CD4-positive, CD25-positive, alpha-beta regulatory T cell (primary cell): ENCODE data around the gene CFAP100. TPM values are rescaled to one million over a fixed set of nuclear protein-coding genes. Genes with fewer than 3 reads are reported as not detected.
A peak's percentile ranks its signal among the peaks of the same experiment; 100 is the strongest.

ENCODE experiments used
- ATAC-seq, 2 donors: fragments of 150-1000 bp; cut with Tn5 transposase; one replicate each; pipeline ENCODE4 v1.10.0; 2021; ENCODE audit warnings: low read depth in 2 of 2, moderate number of reproducible peaks in 2 of 2, moderate library complexity in 1 of 2
- DNase-seq, 3 donors: peaks; one replicate each; pipeline versions ENCODE4 v3.0.0 to v3.0.0-alpha.2; 2012 to 2022; ENCODE audit warnings: mixed read lengths in 1 of 3
- H3K27ac ChIP-seq: one replicate; pipeline ENCODE4 v1.7.0; 2013; ENCODE audit warnings: mild to moderate bottlenecking, low read length; ENCODE audit not compliant: insufficient read depth, poor library complexity, severe bottlenecking
- H3K27me3 ChIP-seq: one replicate; pipeline ENCODE4 v1.7.0; 2013; ENCODE audit warnings: low read length; ENCODE audit not compliant: control insufficient read depth, insufficient read depth
- H3K36me3 ChIP-seq: one replicate; pipeline ENCODE4 v1.7.0; 2013; ENCODE audit warnings: mild to moderate bottlenecking, low read length, moderate library complexity; ENCODE audit not compliant: control insufficient read depth, insufficient read depth
- H3K4me1 ChIP-seq: 2 replicates; pipeline ENCODE4 v1.7.0; 2013; ENCODE audit warnings: mild to moderate bottlenecking, low read length; ENCODE audit not compliant: insufficient read depth, control insufficient read depth, poor library complexity, severe bottlenecking
- H3K4me3 ChIP-seq: one replicate; pipeline ENCODE4 v1.7.0; 2013; ENCODE audit warnings: low read depth, mild to moderate bottlenecking, low read length, moderate library complexity
- H3K9me3 ChIP-seq, 2 experiments: 1 replicate in 1 of 2; 2 replicates in 1 of 2; pipeline ENCODE4 v1.7.0; 2013; ENCODE audit warnings: low read length in 2 of 2, mild to moderate bottlenecking in 1 of 2, moderate library complexity in 1 of 2; ENCODE audit not compliant: control insufficient read depth in 2 of 2
- H3K27ac Mint-ChIP-seq, 3 donors: one replicate each; pipeline ENCODE4 v1.8.0; 2020 to 2022; ENCODE audit warnings: mild to moderate bottlenecking in 3 of 3, mixed read lengths in 3 of 3, moderate library complexity in 2 of 3
- H3K27me3 Mint-ChIP-seq: one replicate; pipeline ENCODE4 v1.8.0; 2022; ENCODE audit warnings: mild to moderate bottlenecking, mixed read lengths
- H3K36me3 Mint-ChIP-seq: one replicate; pipeline ENCODE4 v1.8.0; 2020; ENCODE audit warnings: mixed read lengths
- H3K4me1 Mint-ChIP-seq, 4 donors: one replicate each; pipeline ENCODE4 v1.8.0; 2020 to 2022; ENCODE audit warnings: mixed read lengths in 4 of 4, mild to moderate bottlenecking in 1 of 4
- H3K4me3 Mint-ChIP-seq, 4 donors: one replicate each; pipeline ENCODE4 v1.8.0; 2020 to 2022; ENCODE audit warnings: mild to moderate bottlenecking in 4 of 4, mixed read lengths in 4 of 4, moderate library complexity in 3 of 4
- H3K9me3 Mint-ChIP-seq, 7 donors: one replicate each; pipeline ENCODE4 v1.8.0; 2020 to 2022; ENCODE audit warnings: mixed read lengths in 7 of 7, mild to moderate bottlenecking in 3 of 7, moderate library complexity in 2 of 7
- polyA plus RNA-seq, 4 donors: library from polyadenylated mRNA; unstranded; fragments of 300-500 nt; fragmentation: Illumina TruSeq; gene quantifications; one replicate each; pipeline ENCODE4 v1.2.3, GENCODE V29; 2021
- total RNA-seq: library from RNA; stranded (reverse); gene quantifications from one replicate; pipeline ENCODE4 v1.2.3, GENCODE V29; 2022

The CFAP100 gene
- total and polyA plus RNA-seq, 5 donors from 2014 or later = not detected

DNA sequence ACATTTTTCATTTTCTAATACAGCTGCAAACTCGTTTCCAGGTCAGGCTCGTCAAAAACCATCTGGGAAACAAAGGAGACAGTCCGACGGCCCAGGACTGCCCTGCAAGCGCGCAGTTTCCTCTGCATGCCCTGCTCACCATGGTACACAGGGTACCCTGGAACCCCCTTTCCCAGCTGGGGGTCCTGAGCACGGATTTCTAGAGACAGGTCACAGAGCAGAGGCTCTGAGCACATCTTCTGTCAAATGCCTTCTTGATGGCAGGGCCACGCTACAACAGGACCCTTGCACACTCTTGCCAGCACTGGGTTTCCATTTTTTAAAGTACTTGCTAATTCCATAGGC is 72.9 kb downstream of the CFAP100 start:
- DNase-seq (no peak), ATAC-seq (no peak)
- no peak overlapping the region for H3K27ac ChIP-seq
- Mint-ChIP-seq H3K27me3 (no peaks in the 10 kb centered on the region), H3K4me1 (peaks cover 11 to 52% (median 41%) of the 10 kb centered on the region in 4 donors), H3K9me3 (no peaks in the 10 kb centered on the region), H3K4me3 (no peak overlapping the region), H3K27ac (no peak overlapping the region), H3K36me3 (peaks cover 63% of the 10 kb centered on the region)
- no peaks in the 10 kb centered on the region for H3K27me3 ChIP-seq
- peaks cover 90% of the 10 kb centered on the region for H3K36me3 ChIP-seq
- H3K9me3 ChIP-seq = no peaks in the 10 kb centered on the region
- peaks cover 10% of the 10 kb centered on the region for H3K4me1 ChIP-seq
- no peak overlapping the region for H3K4me3 ChIP-seq

DNA sequence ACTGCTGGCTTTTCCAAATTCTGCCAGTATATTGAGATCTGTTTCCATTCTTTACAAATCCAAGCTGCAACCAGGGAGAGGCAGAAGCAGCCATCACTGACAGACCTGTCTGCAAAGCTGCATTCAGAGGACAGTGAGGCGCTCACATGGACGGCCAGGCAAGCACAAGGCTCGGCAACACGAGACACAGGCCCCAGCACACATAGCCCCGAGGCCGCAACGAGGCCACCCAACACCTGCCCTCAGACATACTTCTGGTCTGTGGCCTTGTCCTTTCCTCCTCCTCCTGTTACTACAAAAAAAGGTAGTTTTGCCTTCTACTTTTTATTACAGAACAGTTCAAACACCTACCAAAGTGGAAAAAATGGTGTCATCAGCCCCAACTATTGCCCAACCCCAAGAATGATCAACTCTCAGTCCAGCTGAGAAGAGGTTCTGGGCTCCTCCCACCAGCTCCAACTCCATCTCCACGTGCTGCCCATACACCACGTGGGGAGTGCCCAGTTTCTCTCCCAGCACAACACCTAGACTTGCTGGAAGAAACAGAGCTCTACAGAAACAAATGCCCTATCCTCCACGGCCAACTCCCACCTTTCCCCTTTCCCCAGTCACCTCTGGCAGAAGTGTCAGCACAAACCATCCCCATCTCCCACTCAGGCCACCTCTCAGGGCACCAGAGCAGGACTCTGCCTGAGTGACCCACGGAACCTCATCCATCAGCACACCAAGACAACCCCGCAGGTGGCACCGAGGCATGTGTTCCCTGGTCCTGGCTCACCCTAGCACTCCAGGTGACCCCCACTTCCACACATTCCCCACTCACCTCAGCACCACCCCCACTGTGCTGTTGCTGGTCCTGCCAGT is 73.6 kb downstream of the CFAP100 start:
- H3K4me1 Mint-ChIP-seq = peaks cover 18 to 59% (median 48%) of the 10 kb centered on the region in 4 donors

DNA sequence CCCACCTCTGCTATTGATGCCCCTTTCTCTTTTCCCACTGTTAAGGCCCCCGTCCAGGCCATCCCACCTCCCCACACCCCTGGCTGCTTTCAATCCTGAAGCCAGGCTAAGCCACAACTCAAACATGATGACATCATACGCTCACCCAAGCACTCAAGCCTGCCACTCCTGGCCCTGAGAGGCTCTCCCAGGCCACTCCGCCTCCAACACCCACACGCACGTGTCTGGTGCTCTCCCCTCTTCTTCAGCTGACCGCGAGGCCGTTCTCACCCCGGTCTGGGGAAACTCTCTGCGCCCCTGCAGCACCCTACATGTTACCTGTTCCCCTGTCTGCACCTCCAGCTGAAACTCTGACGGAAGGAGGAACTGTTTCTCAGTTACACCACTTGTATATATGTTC is 74.8 kb downstream of the CFAP100 start:
- no peaks in the 10 kb centered on the region for H3K27me3 ChIP-seq
- ATAC-seq (no peak), DNase-seq (no peak)
- no peaks in the 10 kb centered on the region for H3K9me3 Mint-ChIP-seq
- H3K27me3 Mint-ChIP-seq = no peaks in the 10 kb centered on the region
- peak overlapping the region in 2 of 3 donors; percentile 80 to 94 for H3K27ac Mint-ChIP-seq
- no peaks in the 10 kb centered on the region for H3K9me3 ChIP-seq
- no peak overlapping the region for H3K27ac ChIP-seq
- peaks cover 29% of the 10 kb centered on the region for H3K4me1 ChIP-seq
- no peak overlapping the region for H3K4me3 ChIP-seq
- H3K36me3 ChIP-seq = peaks cover 75% of the 10 kb centered on the region
- H3K4me3 Mint-ChIP-seq = peak overlapping the region in 1 of 4 donors; percentile 43
- peaks cover 21 to 68% (median 56%) of the 10 kb centered on the region in 4 donors for H3K4me1 Mint-ChIP-seq
- peaks cover 66% of the 10 kb centered on the region for H3K36me3 Mint-ChIP-seq

More for the DNA sequence above, 73.6 kb downstream of the CFAP100 start:
- H3K9me3 ChIP-seq = no peaks in the 10 kb centered on the region
- no peak overlapping the region for H3K4me3 ChIP-seq
- Mint-ChIP-seq H3K4me3 (peak overlapping the region in 2 of 4 donors; percentile 32 to 49), H3K36me3 (peaks cover 68% of the 10 kb centered on the region), H3K27me3 (no peaks in the 10 kb centered on the region), H3K27ac (peak overlapping the region in 2 of 3 donors; percentile 42 to 60), H3K9me3 (no peaks in the 10 kb centered on the region)
- no peak for DNase-seq
- H3K4me1 ChIP-seq = peaks cover 16% of the 10 kb centered on the region
- no peak for ATAC-seq
- H3K36me3 ChIP-seq = peaks cover 84% of the 10 kb centered on the region
- no peak overlapping the region for H3K27ac ChIP-seq
- H3K27me3 ChIP-seq = no peaks in the 10 kb centered on the region

DNA sequence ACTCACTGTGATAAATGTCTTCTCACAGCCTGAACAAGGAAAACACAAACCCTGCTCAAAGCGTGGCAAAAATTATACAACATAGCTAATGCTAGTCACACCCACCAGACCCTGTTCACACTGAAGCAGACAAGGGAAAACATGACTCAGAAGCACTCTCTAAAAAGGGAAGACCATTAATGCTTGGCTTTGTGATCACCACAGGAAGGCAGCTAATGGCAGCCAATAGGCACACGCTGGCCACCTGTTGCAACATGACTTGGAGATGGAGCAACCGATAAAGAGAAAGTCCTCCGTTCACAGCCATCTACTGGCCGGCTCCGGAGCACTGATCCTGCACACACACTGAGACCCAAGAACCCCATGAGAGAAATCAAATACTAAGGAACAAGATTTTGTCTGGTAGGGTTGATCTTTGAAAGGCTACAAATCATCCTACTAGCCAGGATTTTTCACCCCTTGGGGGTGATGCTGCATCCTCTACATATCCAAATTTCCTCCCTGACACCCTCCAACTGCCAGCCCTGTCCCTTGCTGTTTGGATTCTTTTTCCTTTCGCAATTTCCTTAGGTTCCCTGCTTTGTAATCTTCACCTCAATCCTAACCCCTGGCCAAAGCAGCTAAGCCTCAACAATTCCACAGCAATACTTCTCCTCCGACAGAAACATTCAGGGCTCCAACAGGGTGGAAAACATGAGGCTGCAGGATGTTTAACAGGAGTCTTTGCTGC is 77.7 kb downstream of the CFAP100 start:
- Mint-ChIP-seq H3K27ac (peak overlapping the region; percentile 32 to 77 (median 43)), H3K9me3 (no peaks in the 10 kb centered on the region), H3K36me3 (peaks cover 47% of the 10 kb centered on the region), H3K4me1 (peaks cover 21 to 70% (median 52%) of the 10 kb centered on the region in 4 donors), H3K4me3 (peak overlapping the region; percentile 83 to 92 (median 90)), H3K27me3 (no peaks in the 10 kb centered on the region)
- Histone ChIP-seq H3K27me3 (no peaks in the 10 kb centered on the region), H3K4me1 (peaks cover 40% of the 10 kb centered on the region), H3K9me3 (no peaks in the 10 kb centered on the region), H3K27ac (no peak overlapping the region), H3K4me3 (peak overlapping the region; percentile 69), H3K36me3 (peaks cover 46% of the 10 kb centered on the region)
- ATAC-seq = no peak
- DNase-seq = peak in 1 of 3 donors; percentile 12

DNA sequence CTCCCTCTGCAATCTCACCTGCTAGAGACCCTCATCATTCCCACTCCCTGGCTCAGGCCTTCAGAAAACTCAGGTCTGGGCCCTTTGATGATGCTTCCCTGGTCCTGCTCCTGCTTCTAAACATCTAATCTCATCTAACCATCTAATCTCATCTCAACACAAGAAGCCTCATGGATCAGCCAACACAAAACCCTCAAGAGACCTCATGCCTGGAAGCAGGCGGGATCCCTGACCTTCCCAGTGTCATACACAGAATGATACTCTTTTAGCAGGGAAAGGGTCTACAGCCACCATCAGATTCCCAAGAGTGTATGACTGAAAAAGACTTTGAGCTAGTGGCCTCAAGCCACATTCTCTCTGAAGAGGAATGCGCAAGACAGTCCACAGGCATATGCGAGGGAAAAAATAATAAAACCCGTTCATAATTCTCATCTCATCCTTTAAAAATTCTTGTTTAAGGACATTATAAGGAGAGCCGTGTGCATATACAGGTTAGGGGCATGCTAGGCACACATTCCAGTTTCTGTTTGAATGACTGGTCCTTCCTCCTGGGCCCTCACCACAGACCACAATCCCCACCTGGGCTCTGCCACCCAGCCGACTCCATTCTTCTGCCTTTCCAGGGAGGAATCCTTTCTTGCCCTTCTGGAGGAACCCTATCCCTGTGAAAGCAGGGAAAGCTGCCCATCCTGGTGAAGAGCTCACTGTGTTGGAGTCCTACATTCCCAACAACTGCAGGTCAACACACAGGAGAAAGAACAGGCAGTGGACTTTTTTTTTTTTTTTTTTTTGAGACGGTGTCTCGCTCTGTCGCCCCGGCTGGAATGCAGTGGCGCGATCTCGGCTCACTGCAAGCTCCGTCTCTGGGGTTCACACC is 78.8 kb downstream of the CFAP100 start:
- Mint-ChIP-seq H3K27me3 (no peaks in the 10 kb centered on the region), H3K36me3 (peaks cover 40% of the 10 kb centered on the region), H3K4me1 (peaks cover 20 to 63% (median 47%) of the 10 kb centered on the region in 4 donors), H3K27ac (peak overlapping the region; percentile 43 to 77 (median 74)), H3K9me3 (no peaks in the 10 kb centered on the region), H3K4me3 (peak overlapping the region; percentile 83 to 92 (median 90))
- no peaks in the 10 kb centered on the region for H3K9me3 ChIP-seq
- no peaks in the 10 kb centered on the region for H3K27me3 ChIP-seq
- H3K4me1 ChIP-seq = peaks cover 40% of the 10 kb centered on the region
- H3K4me3 ChIP-seq = peak overlapping the region; percentile 69
- peaks cover 35% of the 10 kb centered on the region for H3K36me3 ChIP-seq
- DNase-seq = peak in 1 of 3 donors; percentile 16
- no peak for ATAC-seq
- no peak overlapping the region for H3K27ac ChIP-seq

DNA sequence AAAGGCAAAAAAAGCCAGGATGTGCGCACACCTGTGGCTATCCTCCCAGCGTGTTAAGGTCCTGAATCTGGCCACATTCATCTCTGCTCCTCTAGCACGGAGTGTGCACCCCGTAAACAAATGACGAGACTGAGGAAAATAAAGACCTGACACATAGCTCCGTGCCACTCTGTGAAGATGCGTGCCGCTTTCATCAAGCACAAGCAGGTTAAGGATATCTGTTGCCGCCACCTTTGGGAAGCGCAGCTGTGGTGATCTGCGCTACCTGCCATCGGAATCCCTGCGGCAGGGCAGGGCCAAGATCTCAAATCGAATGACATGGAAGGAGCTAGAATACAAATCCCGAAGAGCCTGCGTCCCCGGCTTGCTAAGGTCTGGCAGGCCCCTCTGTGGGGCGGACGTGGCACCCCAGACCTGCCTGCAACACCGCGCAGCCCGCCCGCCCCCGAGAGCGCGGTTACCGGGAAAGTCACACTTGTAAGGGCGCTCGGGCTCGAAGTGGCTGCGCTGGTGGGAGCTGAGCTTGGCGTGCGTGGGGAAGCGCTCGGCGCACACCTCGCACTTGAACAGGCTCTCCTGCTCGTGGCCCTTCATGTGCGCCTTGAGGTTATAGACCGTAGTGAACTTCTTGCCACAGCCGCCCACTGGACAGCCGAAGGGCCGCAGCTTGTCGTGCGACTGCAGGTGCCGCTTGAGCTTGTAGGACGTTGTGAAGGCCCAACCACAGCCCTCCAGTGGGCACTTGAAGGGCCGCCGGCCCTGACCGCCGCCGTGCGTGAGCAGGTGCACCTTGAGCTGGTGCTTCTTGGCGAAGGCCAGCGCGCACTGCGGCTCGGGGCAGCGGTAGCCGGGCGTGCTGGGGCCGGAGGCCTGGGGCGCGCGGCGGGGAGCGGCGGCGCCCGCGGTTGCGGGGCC is 80.0 kb downstream of the CFAP100 start:
- H3K4me1 ChIP-seq = peaks cover 40% of the 10 kb centered on the region
- peak overlapping the region; percentile 83 to 92 (median 90) for H3K4me3 Mint-ChIP-seq
- no peaks in the 10 kb centered on the region for H3K9me3 ChIP-seq
- H3K27ac Mint-ChIP-seq = peak overlapping the region; percentile 69 to 85 (median 77)
- no peaks in the 10 kb centered on the region for H3K27me3 ChIP-seq
- H3K4me1 Mint-ChIP-seq = peaks cover 20 to 52% (median 37%) of the 10 kb centered on the region in 4 donors
- H3K36me3 ChIP-seq = peaks cover 24% of the 10 kb centered on the region
- no peaks in the 10 kb centered on the region for H3K9me3 Mint-ChIP-seq
- peak overlapping the region; percentile 81 for H3K27ac ChIP-seq
- H3K27me3 Mint-ChIP-seq = no peaks in the 10 kb centered on the region
- ATAC-seq (no peak), DNase-seq (peak; percentile 15 to 57 (median 31))
- H3K36me3 Mint-ChIP-seq = peaks cover 29% of the 10 kb centered on the region
- H3K4me3 ChIP-seq = peak overlapping the region; percentile 83
